Measurements from ENCODE around the gene UROS.

UROS gene

DNA sequence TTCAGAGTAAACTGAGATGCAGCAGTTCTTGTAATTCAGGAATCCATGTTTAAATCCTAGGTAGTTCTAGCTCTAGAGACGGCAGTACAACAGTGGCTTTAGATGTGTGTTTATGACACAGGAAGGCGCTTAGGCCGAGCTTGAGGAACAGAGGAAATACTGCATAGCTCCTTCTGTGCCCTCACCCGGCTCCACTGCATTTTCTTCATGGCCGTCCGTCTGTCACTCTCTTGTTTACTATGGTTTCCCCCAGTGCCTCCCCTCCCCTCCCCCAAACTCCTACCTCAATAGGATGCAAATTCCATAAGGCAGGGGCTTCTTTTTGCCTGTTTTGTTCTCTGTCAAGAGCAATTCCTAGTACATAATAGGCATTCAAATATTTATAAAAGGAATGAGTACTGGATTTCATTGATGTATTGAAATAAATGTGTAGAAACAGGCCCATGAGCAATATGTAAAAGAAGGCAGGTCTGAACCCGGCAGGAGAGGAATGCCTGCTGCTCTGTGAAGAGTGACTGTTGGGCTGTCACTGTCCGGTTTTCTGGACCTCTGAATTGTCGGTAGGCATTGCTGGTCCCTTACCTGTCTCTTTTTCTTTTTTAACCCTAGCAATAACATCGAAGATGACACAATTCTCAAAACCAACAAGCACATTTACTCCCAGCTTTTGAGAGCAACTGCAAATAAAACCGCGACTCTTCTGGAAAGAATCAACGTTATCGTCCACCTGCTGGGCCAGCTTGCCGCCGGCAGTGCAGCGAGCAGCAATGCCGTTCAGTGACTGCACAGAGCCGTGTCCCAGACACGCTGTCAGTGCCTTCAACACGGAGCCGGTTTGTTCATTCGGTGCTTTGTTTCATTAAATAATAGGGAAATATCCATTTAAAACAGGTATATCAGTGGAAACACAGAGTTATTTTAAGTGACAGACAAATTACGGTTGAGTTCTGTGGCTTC is 60.1 kb downstream of the UROS start:
- no peak for DNase-seq (ENCODE audit: low spot score)

GRCh38 chr10:125761961-125762360 is 61.1 kb downstream of the UROS start:
- DNase-seq (ENCODE audit: low spot score) = no peak

DNA sequence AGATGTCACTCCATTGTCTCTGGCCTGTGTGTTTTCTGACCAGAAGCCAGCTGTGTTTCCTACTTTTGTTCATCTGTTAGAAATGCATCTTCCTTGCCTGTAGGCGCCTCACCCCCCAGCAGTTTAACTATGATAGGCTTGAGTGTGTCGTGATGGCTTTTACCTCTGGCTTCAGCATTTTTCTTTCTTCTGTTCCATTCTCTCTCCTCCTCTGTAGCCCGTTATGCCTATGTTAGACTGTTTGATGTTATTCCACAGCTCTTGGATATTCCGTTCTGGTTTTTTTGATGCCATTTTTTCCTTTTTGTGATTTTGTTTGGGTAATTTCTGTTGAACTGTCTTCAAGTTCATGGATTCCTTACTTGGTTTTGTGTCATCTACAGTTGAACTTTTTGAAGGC is 65.3 kb downstream of the UROS start:
- no peak for DNase-seq (ENCODE audit: low spot score)

- DNase-seq (ENCODE audit: low spot score) = no peak
Observed at GRCh38 chr10:125756853-125757487, 66.1 kb downstream of the UROS start.

GRCh38 chr10:125756196-125756595 is 66.9 kb downstream of the UROS start:
- no peak for DNase-seq (ENCODE audit: low spot score)

GRCh38 chr10:125747417-125747816 is 75.6 kb downstream of the UROS start:
- no peak for DNase-seq (ENCODE audit: low spot score)

DNA sequence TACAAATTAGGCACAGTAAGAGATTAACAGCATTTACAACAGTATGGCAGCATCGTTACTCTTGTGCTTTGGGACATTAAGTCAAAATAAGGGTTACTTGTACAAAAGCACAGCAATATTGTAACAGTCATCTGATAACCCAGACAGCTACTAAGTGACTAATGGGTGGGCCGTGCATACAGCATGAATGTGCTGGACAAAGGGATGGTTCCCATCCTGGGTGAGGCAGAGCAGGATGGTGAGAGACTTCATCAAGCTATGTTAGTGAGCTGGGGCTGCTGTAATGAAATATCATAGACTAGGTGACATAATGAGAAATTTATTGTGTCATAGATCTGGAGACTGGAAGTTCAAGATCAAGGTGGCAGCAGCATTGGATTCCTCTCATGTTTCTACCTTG is 78.1 kb downstream of the UROS start:
- DNase-seq (ENCODE audit: low spot score) = no peak

GRCh38 chr10:125742465-125742864 is 80.6 kb downstream of the UROS start:
- no peak for DNase-seq (ENCODE audit: low spot score)

DNA sequence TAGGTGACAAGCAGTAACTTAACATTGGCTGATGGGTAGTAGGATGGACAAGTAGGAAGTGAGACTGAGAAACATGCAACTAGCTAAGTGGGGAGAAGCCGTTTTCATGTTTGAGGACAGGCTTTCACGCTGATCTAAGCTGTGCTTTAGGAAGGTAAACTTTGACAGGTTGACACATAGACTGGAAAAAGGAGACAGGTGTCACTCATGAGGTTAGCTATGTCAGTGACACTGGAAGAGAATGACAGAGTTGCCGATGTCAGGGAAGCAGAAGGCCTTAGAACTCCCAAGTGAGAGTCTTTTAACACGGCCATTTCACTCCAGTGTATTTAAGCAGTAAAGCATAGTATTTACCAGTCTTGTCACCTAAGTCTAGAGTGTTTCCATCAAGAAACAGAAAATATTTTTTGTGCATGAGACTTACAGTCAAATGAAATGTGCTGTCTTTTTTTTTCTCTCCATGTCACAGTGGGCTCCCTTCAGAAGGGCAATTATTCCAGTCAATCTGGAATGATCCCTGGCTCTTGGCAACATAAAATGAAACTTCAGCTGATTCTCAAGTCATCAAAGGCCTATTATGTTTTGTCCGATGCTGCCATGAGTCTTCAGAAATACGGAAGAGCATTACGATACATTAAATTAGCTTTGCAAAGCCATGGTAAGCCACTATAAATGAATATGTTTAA is 82.9 kb downstream of the UROS start:
- DNase-seq (ENCODE audit: low spot score) = no peak

Measured in ecto neural progenitor cell (in vitro differentiated cells).